HepG2 (cell line): ENCODE measurements around the gene LCMT2. TPM values are rescaled to one million over a fixed set of nuclear protein-coding genes. Genes with fewer than 3 reads are reported as not detected.

Experiments
- ATAC-seq: fragments of 200-7000 bp; cut with Tn5 transposase; 3 replicates; pipeline ENCODE4 v1.9.1; 2020; ENCODE audit warnings: mild to moderate bottlenecking, moderate library complexity
- BruUV-seq: library from RNA; stranded (reverse); fragments of 400-500 nt; replicated peaks from 2 replicates; lab custom pipeline; 2021; lab: Mats Ljungman, UMichigan
- CTCF ChIA-PET: fragments of 300-600 bp; formaldehyde crosslinking; extraction: SDS; loops from one replicate; lab custom pipeline; 2021; ENCODE audit warnings: low total read pairs, inconsistent platforms, low intra/inter-chr PET ratio; lab: Yijun Ruan, JAX
- POLR2A ChIA-PET: fragments of 350-600 bp; sonication (Branson Sonifier 250); formaldehyde crosslinking; loops from one replicate; lab custom pipeline; 2020; ENCODE audit warnings: antibody characterized with exemption, inconsistent platforms; lab: Yijun Ruan, JAX
- DNase-seq: peaks from one replicate; pipeline ENCODE4 v3.0.0-alpha.2; 2015; ENCODE audit warnings: low spot score
- FAIRE-seq: peaks from 3 replicates; lab custom pipeline; 2011; peaks lifted over from hg19 to GRCh38; lab: Jason Lieb, UNC
- H2AFZ ChIP-seq: one replicate; pipeline ENCODE4 v1.6.1; 2011; ENCODE audit warnings: low read length, inconsistent platforms
- H3K27ac ChIP-seq: fragments of 300-600 bp; 3 replicates; pipeline ENCODE4 v1.8.0; 2011; ENCODE audit warnings: mixed run types, mild to moderate bottlenecking, mixed read lengths, low read length, inconsistent platforms; ENCODE audit not compliant: insufficient read depth; ENCODE audit errors: extremely low read length
- H3K27me3 ChIP-seq, 2 experiments: fragments of 200-600 bp in 1 of 2; 2 replicates in 1 of 2; 3 replicates in 1 of 2; pipeline versions ENCODE4 v1.6.0 to v1.8.0; 2011; ENCODE audit warnings: low read length in 2 of 2, mild to moderate bottlenecking in 2 of 2, moderate library complexity in 2 of 2, inconsistent platforms in 1 of 2; ENCODE audit not compliant: insufficient read depth in 2 of 2, control insufficient read depth in 1 of 2
- H3K36me3 ChIP-seq, 2 experiments: fragments of 200-600 bp in 1 of 2; replicated peaks in 1 of 2; 2 replicates in 1 of 2; 3 replicates in 1 of 2; pipeline versions ENCODE4 v1.5.1 to v1.8.0; 2011; ENCODE audit warnings: low read length in 2 of 2, inconsistent platforms in 1 of 2; ENCODE audit not compliant: insufficient read depth in 2 of 2, control insufficient read depth in 1 of 2
- H3K4me1 ChIP-seq: 2 replicates; pipeline ENCODE4 v1.5.1; 2012; ENCODE audit warnings: low read length, inconsistent platforms; ENCODE audit not compliant: insufficient read depth
- H3K4me2 ChIP-seq: 2 replicates; pipeline ENCODE4 v1.6.0; 2011; ENCODE audit warnings: low read depth, low read length, inconsistent platforms
- H3K4me3 ChIP-seq, 3 experiments: fragments of 200-600 bp in 1 of 3; sonication (generic), shearing (Covaris generic) in 1 of 3; replicated peaks in 1 of 3; 2 replicates each; pipeline ENCODE4 v1.5.1; 2011 to 2016; ENCODE audit warnings: low read length in 3 of 3, inconsistent platforms in 2 of 3, low read depth in 2 of 3, mild to moderate bottlenecking in 2 of 3, control low read depth in 1 of 3, mixed read lengths in 1 of 3; ENCODE audit not compliant: insufficient read depth in 1 of 3
- H3K79me2 ChIP-seq: one replicate; pipeline ENCODE4 v1.6.1; 2011; ENCODE audit warnings: low read length, inconsistent platforms; ENCODE audit not compliant: insufficient read depth
- H3K9ac ChIP-seq: 2 replicates; pipeline ENCODE4 v1.6.0; 2011; ENCODE audit warnings: mild to moderate bottlenecking, low read depth, low read length, inconsistent platforms; ENCODE audit not compliant: insufficient read depth
- H3K9me3 ChIP-seq: 2 replicates; pipeline ENCODE4 v1.5.1; 2012; ENCODE audit warnings: mild to moderate bottlenecking, low read length
- H4K20me1 ChIP-seq: 2 replicates; pipeline ENCODE4 v1.6.0; 2011; ENCODE audit warnings: inconsistent platforms, mild to moderate bottlenecking, low read length, moderate library complexity; ENCODE audit not compliant: insufficient read depth
- KDM3A ChIP-seq: IDR thresholded peaks from 2 replicates; pipeline ENCODE4 v1.6.1; 2018; ENCODE audit warnings: low read depth, missing compliant biosample characterization
- MNT ChIP-seq: fragments of 450-650 bp; IDR thresholded peaks from 2 replicates; pipeline ENCODE4 v1.6.1; 2016
- PAF1 ChIP-seq: IDR thresholded peaks from 2 replicates; pipeline ENCODE4 v1.6.1; 2016; ENCODE audit warnings: missing genetic modification reagents, missing compliant biosample characterization
- PTBP1 ChIP-seq: fragments of 200-400 bp; formaldehyde crosslinking; IDR thresholded peaks from 2 replicates; pipeline ENCODE4 v1.6.1; 2018; ENCODE audit warnings: low read length, low read depth; ENCODE audit not compliant: poor library complexity, severe bottlenecking
- RFXANK ChIP-seq: IDR thresholded peaks from 2 replicates; pipeline ENCODE4 v1.6.1; 2016
- SNAPC2 ChIP-seq: sonication (generic); formaldehyde crosslinking; IDR thresholded peaks from 2 replicates; pipeline ENCODE4 v1.8.1; 2022; ENCODE audit warnings: mild to moderate bottlenecking, missing genetic modification reagents
- SRSF1 ChIP-seq: fragments of 200-400 bp; formaldehyde crosslinking; optimal IDR thresholded peaks from 2 replicates; pipeline ENCODE3; 2017; ENCODE audit warnings: mild to moderate bottlenecking, low read depth, low read length, moderate library complexity
- ZBTB40 ChIP-seq, 2 experiments: fragments of 450-650 bp in 1 of 2; sonication (generic) in 1 of 2; formaldehyde crosslinking in 1 of 2; IDR thresholded peaks; 2 replicates each; pipeline versions ENCODE4 v1.6.1 to v1.8.0; 2016 to 2022; ENCODE audit warnings: antibody characterized with exemption in 1 of 2, mild to moderate bottlenecking in 1 of 2, missing genetic modification reagents in 1 of 2
- ZNF260 ChIP-seq: sonication (generic); formaldehyde crosslinking; IDR thresholded peaks from 2 replicates; pipeline ENCODE4 v1.4.0; 2020; ENCODE audit warnings: missing genetic modification reagents, low read depth, mild to moderate bottlenecking, borderline replicate concordance
- ZNF773 ChIP-seq: sonication (generic); formaldehyde crosslinking; IDR thresholded peaks from 2 replicates; pipeline ENCODE4 v1.4.0; 2020; ENCODE audit warnings: missing genetic modification reagents, borderline replicate concordance
- ZNF839 ChIP-seq: sonication (generic); formaldehyde crosslinking; IDR thresholded peaks from 2 replicates; pipeline ENCODE4 v1.4.0; 2020; ENCODE audit warnings: missing genetic modification reagents, mild to moderate bottlenecking, borderline replicate concordance
- WGBS: methylation state at CpG from one replicate; pipeline ENCODE4 v1.1.6; 2017; ENCODE audit warnings: low lambda C conversion rate; 5-methylcytosine and 5-hydroxymethylcytosine counted together
- in situ Hi-C: cut with HindIII; loops from 2 replicates; pipeline ENCODE4 v1.10.0; 2017; ENCODE audit warnings: low pct_unique_long_range_greater_than_20kb; ENCODE audit not compliant: extremely low pct_ligation_motif_present
- intact Hi-C: fragments of 100-400 bp; cut with micrococcal nuclease; formaldehyde crosslinking; loops from one replicate; pipeline ENCODE4 v1.10.0; 2022; ENCODE audit not compliant: unreplicated experiment
- polyA plus RNA-seq, 8 experiments: library from polyadenylated mRNA; depleted of rRNA in 3 of 8; stranded (reverse) in 7 of 8; unstranded in 1 of 8; fragments of >200 nt; fragmentation: Illumina TruSeq in 4 of 8; extraction: Trizol in 4 of 8; gene quantifications; 2 replicates each; pipeline versions ENCODE4 v1.2.1 to v1.2.3, GENCODE V29; 2011 to 2016; ENCODE audit warnings: low read depth in 4 of 8, missing spikeins in 1 of 8, mixed read lengths in 1 of 8; ENCODE audit not compliant: insufficient read depth in 1 of 8
- total RNA-seq, 5 experiments: library from RNA; depleted of rRNA; stranded (reverse); fragments of >200 nt; fragmentation: Illumina TruSeq; extraction: Trizol; gene quantifications; 2 replicates each; pipeline ENCODE4 v1.2.3, GENCODE V29; 2016; ENCODE audit warnings: low read depth in 1 of 5

Gene LCMT2
- total and polyA plus RNA-seq, 2 of the 13 experiments (the other 11 are each of a cell fraction or from before 2014, with no cell fraction given) = 6.9 to 9.1 TPM

GRCh38 chr15:43316971-43317346, 13.4 kb downstream of the LCMT2 start (continued):
- TF ChIP-seq PTBP1 (no peak), ZNF260 (no peak)

- BruUV-seq = no TSS peak
- ATAC-seq (no peak; the same call in 2 of the 3 replicates), DNase-seq (no peak), FAIRE-seq (no peak)
- Histone ChIP-seq H4K20me1 (no peaks in the 10 kb centered on the region), H3K27me3 (peaks cover 0 to 24% of the 10 kb centered on the region in 2 experiments; a peak in 2 of 5 replicates), H3K9ac (no peak overlapping the region), H3K36me3 (no peaks in the 10 kb centered on the region), H3K79me2 (no peaks in the 10 kb centered on the region), H3K9me3 (no peaks in the 10 kb centered on the region), H3K27ac (no peak overlapping the region), H3K4me3 (no peak overlapping the region), H3K4me1 (peaks cover 25% of the 10 kb centered on the region), H2AFZ (peak overlapping the region; percentile 42), H3K4me2 (peak overlapping the region; percentile 32; the same call in 1 of the 2 replicates)
- 27% methylated on average over 6 of the region's 6 CpGs for WGBS
- in situ Hi-C loops (no loop called here), intact Hi-C loops (no loop called here)
- ChIA-PET CTCF (no interaction called here), POLR2A (no interaction called here)
- TF ChIP-seq PAF1 (CRISPR knock-in tag) (no peak), RFXANK (CRISPR knock-in tag) (no peak), KDM3A (no peak), SRSF1 (no peak), ZNF839 (no peak), MNT (no peak), ZNF773 (CRISPR knock-in tag) (no peak), ZBTB40 (IDR thresholded peaks at IDR 0.05) (no peak), ZBTB40 (CRISPR knock-in tag; IDR thresholded peaks at IDR 0.05) (no peak), SNAPC2 (CRISPR knock-in tag) (no peak)
Observed at GRCh38 chr15:43316016-43316970, 14.1 kb downstream of the LCMT2 start.
